H1 (cell line): ENCODE measurements around the gene IGF1. TPM values are rescaled to one million over a fixed set of nuclear protein-coding genes. Genes with fewer than 3 reads are reported as not detected.

ENCODE experiments used
- CREB1 ChIP-seq: IDR thresholded peaks from 2 replicates; pipeline ENCODE4 v1.6.1; 2012; ENCODE audit warnings: inconsistent platforms
- KDM1A ChIP-seq: fragments of 200-600, 300-600 bp; sonication (generic); IDR thresholded peaks from 2 replicates; pipeline ENCODE4 v1.7.1; 2016; ENCODE audit warnings: mild to moderate bottlenecking, low read length, borderline replicate concordance
- polyA plus RNA-seq, 7 experiments: library from polyadenylated mRNA; depleted of rRNA in 3 of 7; stranded (reverse) in 5 of 7; unstranded in 2 of 7; fragments of >200 nt in 5 of 7; fragments of 200-250 nt in 2 of 7; gene quantifications; 1 replicate in 5 of 7; 2 replicates in 1 of 7; 4 replicates in 1 of 7; pipeline versions ENCODE4 v1.2.1 to v1.2.3, GENCODE V29; 2011 to 2013; ENCODE audit warnings: missing spikeins in 2 of 7, mixed read lengths in 2 of 7
- total RNA-seq: library from RNA; stranded (reverse); fragmentation: NEBNext Ultra II Directional; extraction: Animal tissue kit (Norgen Biotek cat#: 25700); gene quantifications from 2 replicates; pipeline ENCODE4 v1.2.1, GENCODE V29; 2021

IGF1 gene
- total and polyA plus RNA-seq, 2 of the 8 experiments (the other 6 are each of a cell fraction or from before 2014, with no cell fraction given) = not detected

GRCh38 chr12:102394200-102394599 lies 86.2 kb downstream of the IGF1 start (continued):
- no peak for TF ChIP-seq KDM1A
- TF ChIP-seq CREB1 = no peak
